Measurements from ENCODE around the gene FXR2. TPM values are rescaled to one million over a fixed set of nuclear protein-coding genes. Genes with fewer than 3 reads are reported as not detected.
A peak's percentile ranks its signal among the peaks of the same experiment; 100 is the strongest.
"Not testable (repeated sequence)": the region's sequence is repeated elsewhere in the genome, so short reads cannot be mapped to it uniquely, and the experiment has no call there.

The FXR2 gene
- total RNA-seq, 2 experiments from 2014 or later: 29.7 to 36.8 TPM

- intact Hi-C loops (cut with micrococcal nuclease): no loop called here
- H3K9me3 Mint-ChIP-seq: no peaks in the 10 kb centered on the region
- H3K27me3 Mint-ChIP-seq (ENCODE audit: low read depth): no peaks in the 10 kb centered on the region
- H3K4me1 Mint-ChIP-seq (ENCODE audit: low read depth): peaks cover 7% of the 10 kb centered on the region
- CTCF ChIA-PET: interaction anchor here (1.3 to 2.7 kb wide), 4 partner anchors 12 to 60 kb away, joined by 4 to 20 read pairs (median 8); partner anchors contain the start of genes FXR2, SOX15 and TP53
- H3K36me3 Mint-ChIP-seq (ENCODE audit: low read depth): peaks cover 1% of the 10 kb centered on the region
- DNase-seq: no peak
- peak overlapping the region; percentile 88 for H3K4me3 Mint-ChIP-seq
- H3K27ac Mint-ChIP-seq: no peak overlapping the region
Observed at GRCh38 chr17:7626307-7626706, 11.6 kb upstream of the FXR2 start.

- H3K36me3 Mint-ChIP-seq (ENCODE audit: low read depth); intact Hi-C loops (cut with micrococcal nuclease); DNase-seq; H3K27ac Mint-ChIP-seq; H3K4me1 Mint-ChIP-seq (ENCODE audit: low read depth); H3K4me3 Mint-ChIP-seq; H3K27me3 Mint-ChIP-seq (ENCODE audit: low read depth); H3K9me3 Mint-ChIP-seq: not testable (repeated sequence)
- CTCF ChIA-PET: interaction anchor here (1.1 to 2.7 kb wide), 2 partner anchors 61 to 62 kb away, joined by 4 to 20 read pairs; partner anchors contain the start of gene TP53
Observed at GRCh38 chr17:7625749-7626148, 11.1 kb upstream of the FXR2 start.

GRCh38 chr17:7623661-7624060 is 9.0 kb upstream of the FXR2 start:
- intact Hi-C loops (cut with micrococcal nuclease): no loop called here
- DNase-seq: no peak
- peaks cover 7% of the 10 kb centered on the region for H3K4me1 Mint-ChIP-seq (ENCODE audit: low read depth)
- peaks cover 1% of the 10 kb centered on the region for H3K36me3 Mint-ChIP-seq (ENCODE audit: low read depth)
- CTCF ChIA-PET: no interaction called here
- no peak overlapping the region for H3K27ac Mint-ChIP-seq
- H3K27me3 Mint-ChIP-seq (ENCODE audit: low read depth): no peaks in the 10 kb centered on the region
- no peaks in the 10 kb centered on the region for H3K9me3 Mint-ChIP-seq
- no peak overlapping the region for H3K4me3 Mint-ChIP-seq

- no peak for DNase-seq
- H3K36me3 Mint-ChIP-seq (ENCODE audit: low read depth): no peaks in the 10 kb centered on the region
- CTCF ChIA-PET: interaction anchor here (0.7 to 1.5 kb wide), 3 partner anchors 10 to 322 kb away, joined by 3 to 4 read pairs (median 3); partner anchors contain the start of gene SHBG
- no peaks in the 10 kb centered on the region for H3K4me1 Mint-ChIP-seq (ENCODE audit: low read depth)
- H3K27ac Mint-ChIP-seq: no peak overlapping the region
- no peak overlapping the region for H3K4me3 Mint-ChIP-seq
- intact Hi-C loops (cut with micrococcal nuclease): no loop called here
- no peaks in the 10 kb centered on the region for H3K27me3 Mint-ChIP-seq (ENCODE audit: low read depth)
- H3K9me3 Mint-ChIP-seq: no peaks in the 10 kb centered on the region
Observed at GRCh38 chr17:7620835-7621234, 6.1 kb upstream of the FXR2 start.

- H3K27me3 Mint-ChIP-seq (ENCODE audit: low read depth): no peaks in the 10 kb centered on the region
- peaks cover 2% of the 10 kb centered on the region for H3K4me1 Mint-ChIP-seq (ENCODE audit: low read depth)
- CTCF ChIA-PET: interaction anchor here (2.1 kb wide), 1 partner anchor 69 kb away, joined by 6 read pairs; the partner anchor contains the start of genes TP53 and WRAP53
- intact Hi-C loops (cut with micrococcal nuclease): loop anchor here (5.0 to 10.0 kb wide), 2 partner anchors 224 to 536 kb away; partner anchors contain the start of gene PER1
- no peak overlapping the region for H3K27ac Mint-ChIP-seq
- no peak overlapping the region for H3K4me3 Mint-ChIP-seq
- DNase-seq: no peak
- no peaks in the 10 kb centered on the region for H3K9me3 Mint-ChIP-seq
- H3K36me3 Mint-ChIP-seq (ENCODE audit: low read depth): no peaks in the 10 kb centered on the region
Observed at GRCh38 chr17:7618608-7619007, 3.9 kb upstream of the FXR2 start.

GRCh38 chr17:7615265-7615747 is 609 bp upstream of the FXR2 start:
- intact Hi-C loops (cut with micrococcal nuclease): loop anchor here (1.0 to 10.0 kb wide), 14 partner anchors 12 to 539 kb away; partner anchors contain the start of genes ATP1B2, CD68, EIF5A and MPDU1
- CTCF ChIA-PET: interaction anchor here (0.6 to 2.7 kb wide), 9 partner anchors 12 to 260 kb away, joined by 3 to 9 read pairs (median 7); partner anchors contain the start of genes MPDU1, SAT2, SOX15 and WRAP53
- no peak for DNase-seq
- peaks cover 2% of the 10 kb centered on the region for H3K36me3 Mint-ChIP-seq (ENCODE audit: low read depth)
- H3K27ac Mint-ChIP-seq: peak overlapping the region; percentile 84
- no peaks in the 10 kb centered on the region for H3K27me3 Mint-ChIP-seq (ENCODE audit: low read depth)
- peaks cover 30% of the 10 kb centered on the region for H3K4me1 Mint-ChIP-seq (ENCODE audit: low read depth)
- no peaks in the 10 kb centered on the region for H3K9me3 Mint-ChIP-seq
- peak overlapping the region; percentile 83 for H3K4me3 Mint-ChIP-seq

- Mint-ChIP-seq H3K4me1 (ENCODE audit: low read depth) (peaks cover 36% of the 10 kb centered on the region), H3K4me3 (peak overlapping the region; percentile 74), H3K36me3 (ENCODE audit: low read depth) (peaks cover 2% of the 10 kb centered on the region), H3K27me3 (ENCODE audit: low read depth) (no peaks in the 10 kb centered on the region), H3K9me3 (no peaks in the 10 kb centered on the region), H3K27ac (peak overlapping the region; percentile 75)
- CTCF ChIA-PET: interaction anchor here (0.7 to 2.7 kb wide), 9 partner anchors 13 to 91 kb away, joined by 3 to 9 read pairs (median 7); partner anchors contain the start of genes MPDU1, SAT2, SHBG and SOX15
- DNase-seq: no peak
- intact Hi-C loops (cut with micrococcal nuclease): loop anchor here (1.0 to 10.0 kb wide), 3 partner anchors 53 to 541 kb away; partner anchors contain the start of genes PER1 and SENP3
Observed at GRCh38 chr17:7613769-7614424, 800 bp downstream of the FXR2 start.

GRCh38 chr17:7612294-7612640 is 2.4 kb downstream of the FXR2 start:
- Mint-ChIP-seq H3K4me3 (no peak overlapping the region), H3K27me3 (ENCODE audit: low read depth) (no peaks in the 10 kb centered on the region), H3K36me3 (ENCODE audit: low read depth) (peaks cover 2% of the 10 kb centered on the region), H3K4me1 (ENCODE audit: low read depth) (peaks cover 36% of the 10 kb centered on the region), H3K27ac (no peak overlapping the region), H3K9me3 (no peaks in the 10 kb centered on the region)
- CTCF ChIA-PET: interaction anchor here (1.1 to 1.2 kb wide), 2 partner anchors 23 to 76 kb away, joined by 3 to 7 read pairs; partner anchors contain the start of genes TP53 and WRAP53
- no peak for DNase-seq
- intact Hi-C loops (cut with micrococcal nuclease): loop anchor here (10.0 kb wide), 1 partner anchor 543 kb away; the partner anchor contains the start of gene PER1

GRCh38 chr17:7611635-7612293 is 2.9 kb downstream of the FXR2 start:
- Mint-ChIP-seq H3K4me1 (ENCODE audit: low read depth) (peaks cover 36% of the 10 kb centered on the region), H3K9me3 (no peaks in the 10 kb centered on the region), H3K27me3 (ENCODE audit: low read depth) (no peaks in the 10 kb centered on the region), H3K4me3 (no peak overlapping the region), H3K27ac (no peak overlapping the region), H3K36me3 (ENCODE audit: low read depth) (peaks cover 2% of the 10 kb centered on the region)
- intact Hi-C loops (cut with micrococcal nuclease): loop anchor here (10.0 kb wide), 1 partner anchor 543 kb away; the partner anchor contains the start of gene PER1
- DNase-seq: no peak
- CTCF ChIA-PET: interaction anchor here (0.6 to 1.1 kb wide), 3 partner anchors 23 to 219 kb away, joined by 3 to 5 read pairs (median 3); no protein-coding TSS in a partner anchor

GRCh38 chr17:7610641-7611040 is 4.1 kb downstream of the FXR2 start:
- peaks cover 4% of the 10 kb centered on the region for H3K36me3 Mint-ChIP-seq (ENCODE audit: low read depth)
- no peak overlapping the region for H3K4me3 Mint-ChIP-seq

GRCh38 chr17:7606280-7606679 is 8.4 kb downstream of the FXR2 start:
- no peak overlapping the region for H3K4me3 Mint-ChIP-seq
- H3K4me1 Mint-ChIP-seq (ENCODE audit: low read depth): peaks cover 16% of the 10 kb centered on the region
- DNase-seq: no peak
- intact Hi-C loops (cut with micrococcal nuclease): no loop called here
- CTCF ChIA-PET: no interaction called here
- no peaks in the 10 kb centered on the region for H3K9me3 Mint-ChIP-seq
- peaks cover 20% of the 10 kb centered on the region for H3K36me3 Mint-ChIP-seq (ENCODE audit: low read depth)
- no peak overlapping the region for H3K27ac Mint-ChIP-seq
- H3K27me3 Mint-ChIP-seq (ENCODE audit: low read depth): no peaks in the 10 kb centered on the region

More at GRCh38 chr17:7610641-7611040, 4.1 kb downstream of the FXR2 start:
- Mint-ChIP-seq H3K27ac (no peak overlapping the region), H3K9me3 (no peaks in the 10 kb centered on the region), H3K4me1 (ENCODE audit: low read depth) (peaks cover 39% of the 10 kb centered on the region), H3K27me3 (ENCODE audit: low read depth) (no peaks in the 10 kb centered on the region)
- no peak for DNase-seq
- CTCF ChIA-PET: interaction anchor here (0.7 kb wide), 1 partner anchor 57 kb away, joined by 4 read pairs; no protein-coding TSS in a partner anchor
- intact Hi-C loops (cut with micrococcal nuclease): loop anchor here (10.0 kb wide), 1 partner anchor 544 kb away; the partner anchor contains the start of gene PER1

GRCh38 chr17:7597561-7597960 is 17.1 kb downstream of the FXR2 start:
- H3K36me3 Mint-ChIP-seq (ENCODE audit: low read depth): peaks cover 33% of the 10 kb centered on the region
- DNase-seq; CTCF ChIA-PET; H3K27me3 Mint-ChIP-seq (ENCODE audit: low read depth); intact Hi-C loops (cut with micrococcal nuclease); H3K4me1 Mint-ChIP-seq (ENCODE audit: low read depth); H3K27ac Mint-ChIP-seq; H3K9me3 Mint-ChIP-seq; H3K4me3 Mint-ChIP-seq: not testable (repeated sequence)

Data from activated naive CD4-positive, alpha-beta T cell treated with anti-CD3 and anti-CD28 coated beads for 36 hours (primary cell).